ENCODE data around the gene EFCAB3.
"Not testable (repeated sequence)": the region's sequence is repeated elsewhere in the genome, so short reads cannot be mapped to it uniquely, and the experiment has no call there.

EFCAB3 gene

GRCh38 chr17:62464422-62464821 is 84.1 kb downstream of the EFCAB3 start:
- DNase-seq (ENCODE audit: low read depth in 2 of 2) = not testable (repeated sequence)

DNA sequence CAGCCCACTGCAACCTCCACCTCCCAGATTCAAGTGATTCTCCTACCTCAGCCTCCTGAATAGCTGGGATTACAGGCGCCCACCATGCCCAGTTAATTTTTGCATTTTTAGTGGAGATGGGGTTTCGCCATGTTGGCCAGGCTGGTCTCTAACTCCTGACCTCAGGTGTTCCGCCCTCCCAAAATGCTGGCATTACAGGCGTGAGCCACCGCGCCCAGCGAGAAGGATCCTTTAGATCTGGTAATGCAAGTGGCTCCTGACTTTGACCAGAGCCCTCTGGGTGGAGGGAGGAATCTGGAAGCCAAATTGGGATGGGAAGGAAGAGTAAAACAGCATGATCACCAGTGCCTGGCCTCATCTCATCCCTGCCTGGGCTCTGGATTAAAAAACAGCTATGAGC is 84.9 kb downstream of the EFCAB3 start:
- not testable (repeated sequence) for DNase-seq (ENCODE audit: low read depth in 2 of 2)
